K562 (cell line): ENCODE results near the gene BRME1. TPM values are rescaled to one million over a fixed set of nuclear protein-coding genes. Genes with fewer than 3 reads are reported as not detected.
A peak's percentile ranks its signal among the peaks of the same experiment; 100 is the strongest.

Experiments used
- ATAC-seq: fragments of 200-7000 bp; cut with Tn5 transposase; 3 replicates; pipeline ENCODE4 v1.9.1; 2020; ENCODE audit warnings: moderate library complexity
- BruUV-seq: library from RNA; stranded (reverse); fragments of 400-500 nt; replicated peaks from 2 replicates; lab custom pipeline; 2021; lab: Mats Ljungman, UMichigan
- CTCF ChIA-PET: fragments of 300-600 bp; formaldehyde crosslinking; extraction: SDS; loops from one replicate; lab custom pipeline; 2021; ENCODE audit warnings: low intra/inter-chr PET ratio; lab: Yijun Ruan, JAX
- POLR2A ChIA-PET: fragments of 300-600, 350-650 bp; sonication (Branson Sonifier 250); formaldehyde crosslinking; extraction: SDS; loops from one replicate; lab custom pipeline; 2021; ENCODE audit warnings: antibody characterized with exemption, inconsistent platforms; lab: Yijun Ruan, JAX
- DNase-seq, 4 experiments: peaks; one replicate each; pipeline versions ENCODE4 v3.0.0 to v3.0.0-alpha.2; 2011 to 2018; ENCODE audit warnings: low spot score in 3 of 4, mixed read lengths in 3 of 4; ENCODE audit errors: extremely low read depth in 1 of 4
- FAIRE-seq: peaks from 2 replicates; lab custom pipeline; 2011; peaks lifted over from hg19 to GRCh38; lab: Jason Lieb, UNC
- H2AFZ ChIP-seq: 2 replicates; pipeline ENCODE4 v1.6.0; 2011; ENCODE audit warnings: low read depth, low read length, control low read depth, inconsistent platforms
- H3K27ac ChIP-seq: fragments of 200-600 bp; 3 replicates; pipeline ENCODE4 v1.8.0; 2011; ENCODE audit warnings: low read depth, mild to moderate bottlenecking, control low read depth, inconsistent platforms, low read length, moderate library complexity, mixed read lengths; ENCODE audit errors: extremely low read depth
- H3K27me3 ChIP-seq, 2 experiments: fragments of 300-600 bp in 1 of 2; 2 replicates in 1 of 2; 3 replicates in 1 of 2; pipeline versions ENCODE4 v1.6.0 to v1.8.0; 2011; ENCODE audit warnings: inconsistent platforms in 2 of 2, low read length in 2 of 2, mild to moderate bottlenecking in 1 of 2, mixed read lengths in 1 of 2, moderate library complexity in 1 of 2; ENCODE audit not compliant: control insufficient read depth in 2 of 2, insufficient read depth in 2 of 2
- H3K36me3 ChIP-seq: fragments of 300-600 bp; 3 replicates; pipeline ENCODE4 v1.8.0; 2011; ENCODE audit warnings: mild to moderate bottlenecking, low read length, inconsistent platforms; ENCODE audit not compliant: control insufficient read depth, insufficient read depth
- H3K4me1 ChIP-seq, 2 experiments: fragments of 200-600 bp in 1 of 2; replicated peaks in 1 of 2; 2 replicates in 1 of 2; 3 replicates in 1 of 2; pipeline versions ENCODE4 v1.5.1 to v1.8.0; 2011; ENCODE audit warnings: inconsistent platforms in 2 of 2, low read length in 2 of 2, mild to moderate bottlenecking in 1 of 2, mixed read lengths in 1 of 2, moderate library complexity in 1 of 2; ENCODE audit not compliant: control insufficient read depth in 2 of 2, insufficient read depth in 2 of 2
- H3K4me2 ChIP-seq: 2 replicates; pipeline ENCODE4 v1.6.1; 2011; ENCODE audit warnings: low read length, control low read depth, inconsistent platforms, mixed read lengths; ENCODE audit not compliant: insufficient read depth
- H3K4me3 ChIP-seq: fragments of 200-600 bp; sonication (generic), shearing (Covaris generic); 2 replicates; pipeline ENCODE4 v1.5.1; 2016; ENCODE audit warnings: control low read depth, inconsistent platforms
- H3K79me2 ChIP-seq: fragments of 200-600 bp; 3 replicates; pipeline ENCODE4 v1.8.0; 2011; ENCODE audit warnings: low read length, inconsistent platforms; ENCODE audit not compliant: control insufficient read depth, insufficient read depth
- H3K9ac ChIP-seq, 2 experiments: 2 replicates each; pipeline versions ENCODE4 v1.6.0 to v1.6.1; 2011; ENCODE audit warnings: low read depth in 2 of 2, low read length in 2 of 2, control low read depth in 1 of 2, inconsistent platforms in 1 of 2, mild to moderate bottlenecking in 1 of 2, mixed read lengths in 1 of 2; ENCODE audit not compliant: insufficient read depth in 1 of 2
- H3K9me1 ChIP-seq: one replicate; pipeline ENCODE4 v1.6.0; 2011; ENCODE audit warnings: inconsistent platforms, mild to moderate bottlenecking, low read length, moderate library complexity; ENCODE audit not compliant: control insufficient read depth, insufficient read depth
- H3K9me3 ChIP-seq: replicated peaks from 2 replicates; pipeline ENCODE4 v1.5.1; 2011; ENCODE audit warnings: low read depth, low read length, inconsistent platforms; ENCODE audit not compliant: control insufficient read depth, insufficient read depth
- H4K20me1 ChIP-seq: replicated peaks from 2 replicates; pipeline ENCODE4 v1.6.1; 2011; ENCODE audit warnings: low read length, inconsistent platforms, mixed read lengths; ENCODE audit not compliant: control insufficient read depth, insufficient read depth
- MLX ChIP-seq, 2 experiments: fragments of 450-650 bp in 1 of 2; sonication (generic) in 1 of 2; formaldehyde crosslinking; conservative IDR thresholded peaks; 2 replicates each; pipeline versions ENCODE4 v1.4.0 to v1.8.1; 2020 to 2022; ENCODE audit warnings: mild to moderate bottlenecking in 1 of 2, missing genetic modification reagents in 1 of 2
- POLR2G ChIP-seq: fragments of 200-400 bp; formaldehyde crosslinking; IDR thresholded peaks from 2 replicates; pipeline ENCODE4 v1.6.1; 2017; ENCODE audit warnings: low read depth, mild to moderate bottlenecking, antibody characterized with exemption, low read length, moderate library complexity
- ZBTB33 ChIP-seq: sonication (generic); formaldehyde crosslinking; IDR thresholded peaks from 2 replicates; pipeline ENCODE4 v1.8.1; 2023; ENCODE audit warnings: mild to moderate bottlenecking, missing genetic modification reagents
- WGBS: fragments of 100-300 bp; shearing (Covaris generic); methylation state at CpG from one replicate; pipeline ENCODE4 v1.1.6; 2016; ENCODE audit warnings: low coverage, mixed read lengths; ENCODE audit not compliant: insufficient coverage; ENCODE audit errors: missing lambda C conversion rate; 5-methylcytosine and 5-hydroxymethylcytosine counted together
- in situ Hi-C: fragments of 300-500 bp; cut with MboI; formaldehyde crosslinking; loops from 4 replicates; pipeline ENCODE4 v1.15.0; 2018; ENCODE audit warnings: inconsistent platforms, mixed read lengths
- intact Hi-C: fragments of 100-400 bp; cut with micrococcal nuclease; formaldehyde crosslinking; loops from 2 replicates; pipeline ENCODE4 v1.14.2; 2022
- polyA plus RNA-seq, 8 experiments: library from polyadenylated mRNA; depleted of rRNA in 4 of 8; stranded (reverse) in 5 of 8; unstranded in 3 of 8; fragments of >200 nt; fragmentation: Nextera tagmentation in 2 of 8; fragmentation: Illumina TruSeq in 1 of 8; extraction: Ambion mirVana in 2 of 8; extraction: Trizol in 1 of 8; gene quantifications; 2 replicates each; pipeline versions ENCODE4 v1.2.1 to v1.2.3, GENCODE V29; 2011 to 2014; ENCODE audit warnings: inconsistent platforms in 1 of 8, missing spikeins in 1 of 8
- total RNA-seq, 7 experiments: library from RNA; depleted of rRNA in 6 of 7; stranded (reverse); fragments of >200 nt in 6 of 7; fragmentation: Illumina TruSeq in 2 of 7; extraction: Trizol in 2 of 7; gene quantifications; 2 replicates each; pipeline versions ENCODE4 v1.2.1 to v1.2.3, GENCODE V29; 2011 to 2021; ENCODE audit warnings: low replicate concordance in 1 of 7

BRME1 gene
- total and polyA plus RNA-seq, 9 of the 15 experiments (the other 6 are each of a cell fraction or from before 2014, with no cell fraction given) = 0.75 to 6.1 (median 3.6) TPM

- H3K4me1 ChIP-seq = peaks cover 0 to 37% of the 10 kb centered on the region in 2 experiments; a peak in 2 of 5 replicates
- H3K9ac ChIP-seq = no peak overlapping the region
- FAIRE-seq (no peak), ATAC-seq (no peak), DNase-seq (no peak)
- H3K9me3 ChIP-seq = no peaks in the 10 kb centered on the region
- TF ChIP-seq ZBTB33 (CRISPR knock-in tag) = peak; percentile 84
- TF ChIP-seq MLX (CRISPR knock-in tag; conservative IDR thresholded peaks at IDR 0.05) = no peak
- 0 out of 2 replicates have a peak, but pooled peaks have one; percentile 16 for TF ChIP-seq POLR2G
- ChIA-PET CTCF (no interaction called here), POLR2A (interaction anchor here (1.0 to 1.4 kb wide), 2 partner anchors 11 to 13 kb away, joined by 4 to 9 read pairs; no protein-coding TSS in a partner anchor)
- intact Hi-C loops = no loop called here
- H4K20me1 ChIP-seq = no peaks in the 10 kb centered on the region
- H3K27me3 ChIP-seq = no peaks in the 10 kb centered on the region; a peak in 1 of 5 replicates
- peaks cover 4% of the 10 kb centered on the region for H3K9me1 ChIP-seq
- in situ Hi-C loops = no loop called here
- H3K4me2 ChIP-seq = no peak overlapping the region
- peaks cover 36% of the 10 kb centered on the region; the same call in 2 of the 3 replicates for H3K36me3 ChIP-seq
- no peak overlapping the region for H2AFZ ChIP-seq
- no peak overlapping the region for H3K4me3 ChIP-seq
- 92% methylated on average over 6 of the region's 17 CpGs for WGBS
- H3K79me2 ChIP-seq = no peaks in the 10 kb centered on the region
- no TSS peak for BruUV-seq
- no peak overlapping the region for H3K27ac ChIP-seq
These were observed 24.0 kb upstream of the BRME1 start for GRCh38 chr19:13929956-13930355.
